AG08396 (cell line): Measurements from ENCODE around the gene PNLIPRP2.

Experiments
- DNase-seq: peaks from one replicate; pipeline ENCODE4 v3.0.0; 2012; ENCODE audit warnings: low spot score, mixed read lengths

Gene PNLIPRP2

DNA sequence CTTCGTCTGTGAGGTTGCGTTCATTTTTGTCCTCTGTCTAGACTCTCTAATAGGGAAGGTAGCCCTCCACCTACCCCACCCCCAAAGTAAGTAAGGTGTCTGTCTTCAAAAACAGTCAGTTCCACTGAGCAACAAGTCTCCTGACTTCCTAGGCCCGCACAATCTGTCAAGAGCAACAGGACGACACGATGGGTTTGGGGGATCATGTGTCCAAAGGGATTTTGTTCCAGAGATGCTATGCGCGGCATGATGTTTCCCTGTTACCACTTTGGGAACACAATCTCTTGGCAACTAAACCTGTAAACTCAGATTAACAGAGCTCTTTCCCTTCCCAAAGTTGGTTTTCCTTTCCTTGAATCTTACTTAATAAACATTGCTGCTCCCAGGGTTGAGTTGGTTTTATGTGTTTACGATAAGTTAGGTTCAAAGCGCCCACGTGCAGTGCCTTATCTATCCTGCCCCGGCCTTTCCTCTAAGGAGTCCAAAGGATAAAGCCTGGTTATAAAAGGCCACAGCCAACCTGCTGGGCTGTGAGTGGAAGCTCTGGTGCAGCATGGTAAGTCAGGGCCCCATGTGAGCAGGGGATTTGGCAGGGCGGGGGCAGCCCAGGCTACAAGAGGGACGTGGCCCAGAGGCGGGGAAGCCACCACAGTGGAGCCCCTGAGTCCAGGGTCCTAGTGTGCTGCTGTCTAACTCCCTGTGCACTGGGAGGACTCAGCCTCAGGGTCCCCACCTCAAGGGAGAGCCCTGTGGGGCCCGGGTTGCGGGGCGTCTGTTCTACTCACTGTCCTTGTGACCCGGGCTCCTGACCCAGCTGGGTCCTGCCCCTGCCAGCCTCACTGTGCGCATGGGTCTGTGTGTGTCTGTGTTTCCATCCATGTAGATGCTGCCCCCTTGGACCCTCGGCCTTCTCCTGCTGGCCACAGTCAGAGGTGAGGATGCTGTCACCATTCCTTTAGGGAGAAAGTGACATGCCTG is at the start of gene PNLIPRP2:
Gene PNLIPRP2 (plus strand): TSS at position 531 of the 978 bp plus-strand sequence.
- DNase-seq, result no peak

DNA sequence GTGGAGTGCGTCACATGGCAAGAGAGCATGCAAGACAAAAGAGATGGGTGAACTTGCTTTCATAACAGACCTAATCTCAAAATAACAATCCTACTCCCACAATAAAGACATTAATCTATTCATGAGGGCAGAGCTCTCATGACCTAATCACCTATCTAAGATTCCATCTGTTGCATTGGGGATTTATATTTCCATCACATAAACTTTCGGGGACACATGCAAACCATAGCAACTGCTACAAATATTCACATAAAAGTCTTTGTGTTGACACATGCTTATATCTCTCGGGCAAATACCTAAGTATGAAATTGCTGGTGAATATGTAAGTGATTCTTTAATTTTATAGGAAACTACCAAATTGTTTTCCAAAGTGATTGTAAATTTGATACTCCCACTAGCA is 46.0 kb upstream of the PNLIPRP2 start:
- no peak for DNase-seq

DNA sequence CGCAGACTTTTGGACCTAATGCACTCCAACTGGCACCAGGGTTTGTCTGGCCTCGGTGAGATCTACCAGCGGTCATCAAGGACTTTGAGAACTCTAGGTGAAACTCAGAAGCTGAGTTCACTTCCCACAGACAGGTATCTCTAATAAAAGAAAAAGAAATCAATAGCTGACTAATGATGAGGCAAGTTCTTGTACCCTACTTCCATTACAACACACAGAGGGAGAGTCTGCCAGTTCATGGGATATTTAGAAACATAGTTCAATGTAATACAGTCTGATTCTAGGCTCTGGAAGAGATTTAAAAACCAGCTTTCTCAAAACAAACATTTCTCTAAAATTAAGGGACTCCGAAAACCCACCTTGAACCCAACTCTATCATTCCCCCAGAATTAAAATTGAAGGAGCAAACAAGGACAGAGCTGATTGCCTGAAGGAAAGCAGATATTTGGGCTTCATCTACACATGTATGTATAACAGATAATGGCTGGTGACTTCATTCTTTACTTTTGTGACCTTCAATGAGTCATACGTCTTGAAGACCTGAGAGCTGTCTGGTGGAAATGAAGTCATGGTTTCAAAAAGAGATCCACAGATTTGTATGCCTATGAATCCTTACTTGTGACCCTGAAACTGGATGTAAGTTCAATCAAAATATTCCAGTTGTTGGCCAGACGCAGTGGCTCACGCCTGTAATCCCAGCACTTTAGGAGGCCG is 32.7 kb upstream of the PNLIPRP2 start:
- no peak for DNase-seq

DNA sequence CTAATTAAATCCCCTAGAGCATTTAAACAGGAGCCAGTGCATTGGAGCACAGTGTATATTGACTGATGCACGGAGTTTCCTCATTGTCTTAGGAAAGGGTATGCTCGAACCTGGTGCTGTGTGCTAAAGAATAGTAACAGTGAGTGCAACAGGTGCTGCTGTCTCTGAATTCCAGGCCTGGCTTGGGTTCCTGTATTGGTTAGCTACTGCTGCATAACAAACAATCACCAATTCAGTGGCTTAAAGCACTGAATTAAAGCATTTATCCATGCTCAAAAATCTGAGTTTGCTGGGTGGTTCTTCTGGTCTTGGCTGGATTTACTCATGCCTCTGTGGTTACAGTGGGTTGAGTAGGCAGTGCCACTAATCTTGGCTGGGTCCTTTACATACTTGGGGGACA is 31.8 kb upstream of the PNLIPRP2 start:
- no peak for DNase-seq

DNA sequence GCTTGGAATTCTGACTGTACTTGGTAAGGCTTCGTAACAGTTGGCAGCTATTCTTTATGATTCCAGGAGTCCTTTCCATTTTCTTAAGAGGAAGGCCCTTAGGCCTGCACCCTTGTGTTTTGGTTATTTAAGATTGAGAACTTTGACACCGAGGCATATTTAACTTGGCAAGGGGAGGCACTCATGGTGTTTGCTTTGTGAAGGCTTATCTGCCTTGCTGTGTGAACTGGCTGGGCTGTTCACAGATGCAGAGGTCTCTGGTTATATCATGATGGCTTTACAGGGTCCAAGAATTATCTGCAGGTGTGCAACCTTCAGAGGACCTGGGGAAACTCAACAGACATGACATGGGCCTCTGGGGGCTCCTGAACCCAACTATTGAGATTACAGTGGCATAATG is 30.8 kb upstream of the PNLIPRP2 start:
- DNase-seq, result no peak

DNA sequence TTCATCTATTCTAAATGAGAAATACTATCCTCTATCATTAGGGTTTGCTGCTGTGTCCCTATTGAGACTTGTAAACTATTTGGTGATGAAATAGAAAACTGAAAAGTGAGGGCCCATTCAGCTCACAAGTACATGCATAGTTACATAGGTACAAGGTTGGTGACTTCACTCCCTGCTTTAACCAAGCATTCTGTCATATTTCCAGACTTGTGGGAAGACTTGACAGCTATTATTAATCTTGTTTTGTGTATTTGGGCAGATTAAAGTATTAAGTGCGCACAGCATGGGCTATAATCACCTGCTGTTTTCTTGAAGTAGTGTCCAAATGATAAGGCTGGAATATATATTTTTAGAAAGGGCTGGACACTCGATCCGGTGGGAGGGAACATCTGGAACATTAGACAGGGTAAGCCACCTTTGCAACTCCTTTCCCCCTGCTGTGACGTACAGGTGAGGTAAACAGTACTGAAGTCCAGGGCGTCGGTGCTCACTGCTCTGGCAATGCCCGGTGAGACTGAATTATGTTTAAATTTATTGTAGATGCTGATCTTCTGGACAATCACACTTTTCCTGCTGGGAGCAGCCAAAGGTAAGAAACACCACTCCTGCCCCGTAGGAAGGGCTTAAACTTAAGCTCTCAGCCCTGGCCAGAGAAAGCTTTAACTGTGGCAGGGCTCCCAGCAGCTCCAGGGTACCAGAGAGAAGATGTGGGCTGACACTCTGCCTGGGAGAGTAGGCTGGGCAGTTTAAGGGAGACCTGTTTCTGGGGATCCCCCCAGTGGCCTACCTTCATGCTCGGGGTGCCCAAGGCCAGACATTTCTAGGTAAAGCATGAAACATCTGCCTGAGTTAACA is 29.9 kb upstream of the PNLIPRP2 start, which contains the start of gene PNLIPRP1:
Gene PNLIPRP1 (plus strand): TSS at position 370 of the 855 bp plus-strand sequence. CDS start 171 bp downstream, at position 541.
- DNase-seq, result no peak

DNA sequence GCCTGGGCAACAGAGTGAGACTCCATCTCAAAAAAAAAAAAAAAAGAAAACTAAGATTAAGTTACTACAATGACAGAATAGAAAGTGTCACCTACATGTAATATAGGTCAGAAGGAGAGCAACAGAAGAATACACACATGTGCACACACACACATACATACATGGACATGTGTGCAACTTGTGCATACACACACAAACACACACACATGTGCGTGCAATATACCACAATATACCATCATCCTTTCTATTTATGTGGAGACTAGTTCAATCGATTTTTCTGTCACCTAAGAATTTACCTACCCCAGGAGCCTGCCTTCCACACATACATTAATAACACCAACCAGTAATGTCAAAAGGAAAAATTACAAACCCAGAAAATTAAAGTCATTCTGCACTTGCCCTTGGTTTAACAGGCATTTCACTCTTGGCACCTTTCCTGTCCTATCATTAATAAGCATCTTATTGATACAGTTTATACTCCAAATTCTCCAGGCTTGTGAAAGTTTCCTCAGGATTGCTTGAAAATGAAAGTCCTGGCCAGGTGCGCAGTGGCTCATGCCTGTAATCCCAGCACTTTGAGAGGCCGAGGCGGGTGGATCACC is 27.5 kb upstream of the PNLIPRP2 start:
- no peak for DNase-seq

DNA sequence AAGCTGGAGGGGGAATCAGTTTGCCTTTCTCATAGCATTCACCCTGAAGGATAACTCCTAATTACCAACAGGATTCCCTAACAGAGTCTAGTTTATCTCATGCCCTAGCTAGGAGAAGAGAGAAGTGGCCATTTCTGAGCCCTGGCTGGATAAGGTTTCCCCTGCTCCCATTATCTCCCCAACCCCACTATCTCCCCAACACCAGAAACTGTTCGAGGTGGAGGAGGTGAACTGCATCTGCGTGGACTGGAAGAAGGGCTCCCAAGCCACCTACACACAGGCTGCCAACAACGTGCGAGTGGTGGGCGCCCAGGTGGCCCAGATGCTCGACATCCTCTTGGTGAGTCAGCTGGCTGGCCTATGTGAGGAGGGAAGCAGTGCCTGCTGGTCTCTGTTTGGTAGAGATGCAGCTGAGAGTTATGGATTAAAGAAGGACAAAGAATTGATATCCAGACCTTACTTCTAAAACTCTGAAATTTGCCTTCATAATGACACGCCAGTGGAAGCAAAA is 26.2 kb upstream of the PNLIPRP2 start:
- DNase-seq, result no peak

DNA sequence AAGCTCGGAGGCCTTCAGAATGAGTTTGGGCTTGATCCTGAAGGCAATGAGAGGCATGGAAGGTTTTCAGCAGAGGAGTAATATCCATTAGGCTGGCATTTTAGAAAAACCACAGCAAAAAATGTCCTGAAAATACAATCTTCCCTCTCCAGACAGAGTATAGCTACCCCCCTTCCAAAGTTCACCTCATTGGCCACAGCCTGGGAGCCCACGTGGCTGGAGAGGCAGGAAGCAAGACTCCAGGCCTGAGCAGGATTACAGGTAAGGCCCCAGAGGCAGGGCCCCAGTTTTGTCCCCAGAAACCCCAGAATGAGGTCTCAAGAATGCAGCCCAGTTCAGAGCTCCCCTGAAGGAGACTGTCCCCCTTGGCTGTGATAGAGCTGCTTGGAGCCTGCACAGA is 24.7 kb upstream of the PNLIPRP2 start:
- no peak for DNase-seq

DNA sequence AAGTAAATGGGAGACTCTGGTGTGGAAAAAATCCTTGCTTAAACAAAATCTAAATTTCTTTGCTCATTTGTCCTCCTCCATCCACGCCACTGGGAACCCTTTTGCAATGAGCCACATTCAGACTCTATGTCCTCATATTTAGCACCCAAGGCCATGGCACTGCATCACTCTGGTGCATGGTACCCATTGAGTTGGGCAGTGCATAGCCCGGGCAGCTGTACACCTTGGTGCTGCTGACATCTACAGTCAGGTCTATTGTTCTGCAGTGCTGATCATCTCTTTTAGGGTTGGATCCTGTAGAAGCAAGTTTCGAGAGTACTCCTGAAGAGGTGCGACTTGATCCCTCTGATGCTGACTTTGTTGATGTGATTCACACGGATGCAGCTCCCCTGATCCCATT is 23.2 kb upstream of the PNLIPRP2 start:
- no peak for DNase-seq

DNA sequence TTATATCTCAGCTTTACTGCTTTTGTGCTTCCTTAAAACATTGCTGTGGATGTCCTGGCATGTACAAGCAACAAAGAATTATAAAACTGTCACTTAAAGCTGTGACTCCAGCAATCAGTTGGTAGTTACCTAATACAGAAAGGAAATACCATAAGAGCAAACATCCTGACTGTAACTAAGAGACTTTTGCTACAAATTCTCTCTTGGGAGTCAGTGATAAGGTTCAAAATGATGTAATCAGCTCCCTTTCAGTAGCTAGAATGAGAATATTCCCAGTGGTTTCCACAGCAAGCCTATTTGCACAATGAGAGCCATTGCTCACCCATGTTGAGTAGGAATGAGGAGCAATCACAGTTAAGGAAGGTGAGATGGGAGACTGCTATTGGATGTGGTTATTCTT is 22.4 kb upstream of the PNLIPRP2 start:
- no peak for DNase-seq

DNA sequence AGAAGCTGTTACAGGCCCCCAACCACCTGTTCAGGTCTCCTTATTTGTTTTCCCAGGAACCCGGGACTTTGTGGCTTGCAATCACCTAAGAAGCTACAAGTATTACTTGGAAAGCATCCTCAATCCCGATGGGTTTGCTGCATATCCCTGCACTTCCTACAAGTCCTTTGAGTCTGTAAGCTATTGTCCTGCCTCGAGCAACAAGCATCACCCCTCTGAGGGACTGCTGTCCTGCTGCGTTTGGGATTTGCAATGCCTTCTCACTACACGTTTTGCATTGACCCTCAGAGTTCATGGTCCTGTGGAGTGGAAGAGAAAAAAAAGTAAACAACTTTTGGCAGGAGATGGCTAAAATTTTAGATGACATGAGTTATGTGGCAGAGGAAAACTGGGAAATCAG is 20.8 kb upstream of the PNLIPRP2 start:
- no peak for DNase-seq

DNA sequence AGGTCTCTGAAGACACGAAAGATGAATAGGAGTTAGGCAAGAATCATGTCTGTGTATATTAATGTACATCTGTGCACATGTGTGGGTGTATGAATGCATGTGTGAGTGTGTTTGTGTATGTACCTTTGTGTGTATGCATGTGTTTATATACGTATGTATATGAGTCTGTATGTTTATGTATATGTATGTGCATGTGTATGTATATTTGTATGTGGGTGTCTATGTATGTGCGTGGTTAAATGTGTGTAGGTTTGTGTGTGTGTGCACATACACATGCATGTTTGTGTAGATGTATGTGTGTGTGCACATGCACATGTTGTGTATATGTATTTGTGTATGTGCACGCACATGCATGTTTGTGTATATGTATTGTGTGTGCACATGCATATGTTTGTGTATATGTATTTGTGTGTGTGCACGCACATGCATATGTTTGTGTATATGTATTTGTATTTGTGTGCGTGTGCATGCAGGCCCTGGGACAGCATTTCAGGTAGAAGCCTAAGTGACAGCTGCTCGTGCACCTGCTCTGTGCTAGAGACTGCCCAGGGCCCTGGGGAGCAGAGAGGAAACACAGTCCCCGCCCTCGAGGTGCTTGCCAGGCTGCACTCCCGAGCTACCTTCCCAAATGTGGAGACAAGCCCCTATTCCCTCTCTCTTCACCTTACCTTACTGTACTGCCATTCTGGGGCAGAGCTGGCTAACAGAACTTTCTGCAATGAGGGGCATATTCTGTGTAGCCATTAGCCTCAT is 17.9 kb upstream of the PNLIPRP2 start:
- no peak for DNase-seq

DNA sequence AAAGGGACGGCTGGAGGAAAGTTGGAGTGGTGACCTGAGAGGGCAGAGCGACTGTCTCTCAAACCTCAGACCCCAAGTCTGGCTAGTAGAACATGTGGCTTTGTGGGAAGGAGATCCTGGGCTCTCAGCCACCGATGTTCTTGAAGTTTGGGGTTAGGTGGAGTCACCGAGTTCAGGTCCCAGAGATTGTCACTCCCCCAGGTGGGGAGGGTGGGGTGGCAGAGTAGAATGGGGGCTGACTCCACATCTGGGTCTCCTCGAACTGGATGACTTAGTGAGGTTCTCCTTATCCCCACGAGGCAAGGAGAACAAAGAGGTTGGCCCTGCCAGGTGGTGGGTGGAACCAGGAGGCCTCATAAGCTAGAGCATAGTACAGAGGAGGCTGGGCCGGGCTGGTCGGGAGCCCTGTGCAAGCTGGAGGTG is 14.7 kb upstream of the PNLIPRP2 start:
- no peak for DNase-seq

DNA sequence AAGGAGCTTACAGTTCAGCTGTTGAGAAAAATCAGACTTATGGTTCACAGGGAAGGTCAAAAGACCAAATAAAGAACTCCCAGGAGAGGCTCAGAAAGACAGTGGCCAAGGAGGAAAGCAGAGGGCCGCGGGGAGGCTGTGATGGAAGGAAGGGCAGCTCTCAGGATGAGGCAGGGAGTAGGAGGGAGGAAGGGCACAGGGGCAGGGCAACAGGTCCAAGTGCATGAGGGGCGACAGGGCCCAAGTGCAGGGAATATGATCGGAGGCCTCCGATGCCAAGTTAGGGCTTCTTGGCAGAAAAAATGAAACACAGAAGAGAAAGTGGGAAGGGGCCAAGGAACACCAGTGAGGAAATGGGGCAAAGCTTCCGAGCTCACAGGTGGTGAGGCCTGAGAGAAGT is 13.4 kb upstream of the PNLIPRP2 start:
- no peak for DNase-seq

DNA sequence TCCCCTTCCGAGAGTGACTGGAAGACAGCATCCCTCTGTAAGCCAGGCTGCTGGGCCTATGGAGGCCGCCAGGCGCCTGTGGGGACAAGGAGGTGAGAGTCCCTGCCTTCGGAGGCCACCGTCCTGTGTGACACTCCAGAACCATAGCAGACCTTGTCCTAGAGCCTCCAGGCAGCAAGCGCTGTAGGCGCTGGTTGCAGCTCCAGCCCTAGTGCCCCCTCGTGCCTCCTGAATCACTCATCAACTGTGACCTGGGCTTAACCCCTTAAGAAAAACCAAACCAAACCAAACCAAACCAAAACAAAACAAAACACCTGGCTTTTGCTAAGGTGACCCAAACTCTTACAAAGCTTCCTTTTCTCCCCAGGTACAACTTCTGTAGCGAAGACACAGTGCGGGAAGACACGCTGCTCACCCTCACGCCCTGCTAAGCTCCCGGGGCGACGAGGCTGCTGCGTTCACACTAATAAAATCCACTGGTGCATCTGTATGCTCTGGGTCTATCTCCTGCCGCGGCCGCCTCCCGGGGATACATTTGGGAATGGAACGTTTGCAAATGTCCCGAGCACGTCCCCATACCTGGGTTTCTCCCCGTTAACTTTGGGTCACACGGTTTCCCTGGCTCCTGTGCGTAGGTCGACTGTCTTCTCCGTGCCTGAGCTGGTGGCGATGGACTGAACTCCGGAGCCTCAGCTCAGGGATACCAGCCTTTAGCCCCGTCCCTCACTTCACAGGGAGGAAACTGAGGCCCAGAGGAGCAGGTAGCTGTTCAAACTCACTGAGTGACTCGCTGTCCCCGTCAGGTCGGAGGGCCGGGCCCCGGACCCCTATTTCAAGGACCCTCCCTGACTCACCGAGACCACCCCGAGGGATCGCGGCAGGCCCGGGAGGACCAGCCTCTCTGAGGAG is 11.8 kb upstream of the PNLIPRP2 start:
- DNase-seq, result no peak

DNA sequence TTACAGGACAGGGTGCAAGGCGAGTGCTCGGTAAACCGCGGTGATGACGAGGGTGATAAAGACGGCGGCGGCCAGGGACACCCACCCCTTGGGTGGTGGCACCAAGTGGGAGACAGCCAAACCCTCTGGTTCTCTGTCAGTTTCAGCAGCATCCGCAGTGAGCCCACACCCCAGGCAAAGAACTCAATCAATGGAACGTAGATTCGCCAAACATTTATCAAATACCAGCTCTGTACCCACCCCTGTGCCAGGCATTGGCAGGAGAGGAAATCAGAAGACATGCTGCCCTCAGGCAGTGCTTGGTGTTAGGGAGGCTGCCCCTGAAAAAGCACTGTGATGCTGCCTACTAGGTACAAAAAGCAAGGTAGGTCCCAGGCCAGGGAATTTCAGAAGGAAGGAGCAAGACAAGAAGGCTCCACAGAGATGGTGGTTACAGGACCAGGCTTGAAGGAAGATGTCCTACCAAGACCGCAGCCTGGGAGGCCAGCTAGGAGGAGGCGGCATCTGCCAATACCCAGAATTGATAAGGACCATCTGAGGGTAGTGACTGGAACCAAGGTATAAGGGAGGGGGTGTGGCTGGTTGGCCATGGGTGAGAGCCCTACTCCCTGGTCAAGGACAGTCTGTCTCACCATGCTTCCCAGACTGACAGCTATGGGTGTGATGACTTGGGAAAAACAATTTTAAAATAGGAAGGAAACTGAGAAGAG is 10.2 kb upstream of the PNLIPRP2 start:
- no peak for DNase-seq

DNA sequence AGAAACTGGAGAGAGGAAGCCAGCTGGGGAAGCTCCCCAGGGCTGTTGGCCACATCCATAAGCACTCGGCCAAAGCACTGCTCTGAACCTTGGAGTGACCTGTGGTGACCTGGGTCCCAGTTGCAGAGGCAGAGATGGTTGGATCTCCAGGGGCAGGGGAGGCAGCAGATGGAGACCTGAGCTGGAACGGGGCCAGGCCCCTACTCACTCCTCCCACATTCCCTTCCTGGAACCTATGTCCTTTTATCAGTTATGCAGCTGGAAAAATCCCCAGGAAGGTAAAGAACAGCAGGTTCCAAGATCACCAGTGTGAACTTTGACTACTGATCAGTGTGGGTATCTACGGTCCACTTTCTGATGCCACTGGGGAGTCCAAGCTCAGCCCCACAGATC is 9.6 kb upstream of the PNLIPRP2 start:
- no peak for DNase-seq
